Measurements from ENCODE around the gene SPATA6.

DNA sequence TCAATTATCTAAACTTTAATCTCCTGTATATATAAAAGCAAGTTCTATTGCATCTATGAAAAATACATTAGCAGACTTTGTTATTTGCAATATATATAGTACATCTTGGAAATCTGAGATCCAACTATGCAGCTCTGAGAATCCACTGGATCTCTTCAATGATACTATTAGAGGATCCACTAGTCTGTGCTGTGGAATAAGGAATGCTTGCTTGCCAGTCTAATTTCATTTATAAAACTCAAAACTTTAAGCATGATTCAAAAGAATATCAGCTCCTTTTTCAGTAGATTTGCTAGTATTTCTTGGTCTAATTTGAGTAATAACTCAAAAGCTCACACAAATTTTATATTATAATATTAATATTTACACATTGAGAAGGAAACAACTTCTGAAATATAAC, 115.1 kb downstream of the SPATA6 start:
- TF ChIP-seq RARB (CRISPR knock-in tag; IDR thresholded peaks at IDR 0.05) (no peak), ARNTL (CRISPR knock-in tag; IDR thresholded peaks at IDR 0.05; ENCODE audit: borderline replicate concordance, low read depth) (no peak), OSR1 (CRISPR knock-in tag; IDR thresholded peaks at IDR 0.05) (no peak), ZFP3 (CRISPR knock-in tag; IDR thresholded peaks at IDR 0.05) (no peak), ZFP30 (CRISPR knock-in tag; IDR thresholded peaks at IDR 0.05) (no peak), ZNF565 (CRISPR knock-in tag; conservative IDR thresholded peaks at IDR 0.05; ENCODE audit: low read depth) (no peak), PPARA (CRISPR knock-in tag; IDR thresholded peaks at IDR 0.05; ENCODE audit: borderline replicate concordance) (no peak), TOX (CRISPR knock-in tag; IDR thresholded peaks at IDR 0.05; ENCODE audit: borderline replicate concordance) (no peak), ZNF8 (CRISPR knock-in tag; IDR thresholded peaks at IDR 0.05) (no peak)
- TF ChIP-seq, protein P1, sequence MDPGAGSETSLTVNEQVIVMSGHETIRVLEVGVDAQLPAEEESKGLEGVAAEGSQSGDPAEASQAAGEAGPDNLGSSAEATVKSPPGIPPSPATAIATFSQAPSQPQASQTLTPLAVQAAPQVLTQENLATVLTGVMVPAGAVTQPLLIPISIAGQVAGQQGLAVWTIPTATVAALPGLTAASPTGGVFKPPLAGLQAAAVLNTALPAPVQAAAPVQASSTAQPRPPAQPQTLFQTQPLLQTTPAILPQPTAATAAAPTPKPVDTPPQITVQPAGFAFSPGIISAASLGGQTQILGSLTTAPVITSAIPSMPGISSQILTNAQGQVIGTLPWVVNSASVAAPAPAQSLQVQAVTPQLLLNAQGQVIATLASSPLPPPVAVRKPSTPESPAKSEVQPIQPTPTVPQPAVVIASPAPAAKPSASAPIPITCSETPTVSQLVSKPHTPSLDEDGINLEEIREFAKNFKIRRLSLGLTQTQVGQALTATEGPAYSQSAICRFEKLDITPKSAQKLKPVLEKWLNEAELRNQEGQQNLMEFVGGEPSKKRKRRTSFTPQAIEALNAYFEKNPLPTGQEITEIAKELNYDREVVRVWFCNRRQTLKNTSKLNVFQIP (CRISPR knock-in tag; IDR thresholded peaks at IDR 0.05; ENCODE audit: borderline replicate concordance, low read depth), result no peak

All from SK-N-SH treated with all-trans-retinoic acid at 6 μM for 48 hours (cell line).